ENCODE measurements around the gene PTCD1.

The PTCD1 gene

GRCh38 chr7:99408379-99409191, 30.0 kb downstream of the PTCD1 start, which contains the start of the genes BUD31 and PDAP1:
Gene BUD31, plus strand, starts transcription at chr7:99408969. Its CDS starts 2,124 bp downstream, at chr7:99411093.
Gene PDAP1, minus strand, starts transcription at chr7:99408597. Its CDS starts 49 bp downstream, at chr7:99408548.
- DNase-seq, result peak; percentile 93

- DNase-seq, result peak; percentile 63
Observed at GRCh38 chr7:99407872-99408378, 30.7 kb downstream of the PTCD1 start.

GRCh38 chr7:99406557-99406956, 32.0 kb downstream of the PTCD1 start:
- no peak for DNase-seq

DNA sequence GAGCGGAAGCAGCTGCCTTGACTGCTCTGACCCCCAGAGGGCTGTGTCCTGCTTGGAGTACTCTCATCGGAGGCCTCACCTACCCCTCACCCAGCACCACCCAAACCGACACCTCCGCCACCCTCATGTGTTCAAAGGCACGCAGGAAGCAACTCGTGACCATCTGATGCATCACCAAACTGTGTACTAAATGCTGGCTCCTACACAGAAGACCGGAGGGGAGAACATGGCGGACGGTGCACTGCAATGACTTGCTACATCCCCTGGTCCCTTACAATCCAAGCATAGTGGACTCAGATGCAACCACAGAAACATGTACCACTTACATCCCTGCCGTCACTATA, 33.6 kb downstream of the PTCD1 start:
- DNase-seq, result no peak

DNA sequence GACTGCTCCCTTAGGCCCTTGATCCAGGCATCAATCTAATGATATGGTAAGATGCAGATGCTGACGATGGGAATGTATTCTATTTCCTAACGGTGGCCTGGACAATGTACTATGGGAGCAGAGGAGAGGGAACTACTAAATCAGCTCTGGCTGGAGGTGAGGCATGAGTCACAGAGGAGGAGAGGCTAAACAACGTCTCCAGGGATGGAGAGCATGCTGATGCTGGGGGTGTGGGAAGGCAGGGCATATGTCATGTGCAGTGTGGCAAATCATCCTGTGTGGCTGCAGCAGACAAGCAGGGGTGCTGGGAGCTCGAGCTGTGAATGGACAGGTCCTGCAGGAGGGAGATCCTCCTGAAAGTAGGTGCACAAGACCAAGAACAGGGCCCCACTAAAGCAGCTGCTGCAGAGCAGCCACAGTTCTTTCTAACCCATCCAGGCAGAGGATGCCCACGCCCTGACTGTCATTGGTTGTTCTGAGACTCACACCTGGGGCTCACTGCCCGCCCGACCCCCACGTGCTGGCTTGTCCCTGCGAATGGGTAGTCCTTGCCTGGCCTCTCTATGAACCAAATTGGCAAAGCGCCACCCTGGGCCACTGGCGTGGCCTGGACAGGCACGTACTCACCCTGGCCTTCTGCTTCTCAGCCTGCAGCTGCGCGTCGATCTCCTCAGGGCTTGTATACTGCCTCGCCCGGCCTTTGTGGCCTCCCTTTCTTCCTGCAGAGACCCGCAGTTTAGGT, 34.2 kb downstream of the PTCD1 start:
- DNase-seq, result no peak

GRCh38 chr7:99403764-99404163, 34.8 kb downstream of the PTCD1 start:
- DNase-seq, result no peak

GRCh38 chr7:99402854-99403253, 35.7 kb downstream of the PTCD1 start:
- DNase-seq, result no peak

GRCh38 chr7:99399597-99399996, 39.0 kb downstream of the PTCD1 start:
- no peak for DNase-seq

DNA sequence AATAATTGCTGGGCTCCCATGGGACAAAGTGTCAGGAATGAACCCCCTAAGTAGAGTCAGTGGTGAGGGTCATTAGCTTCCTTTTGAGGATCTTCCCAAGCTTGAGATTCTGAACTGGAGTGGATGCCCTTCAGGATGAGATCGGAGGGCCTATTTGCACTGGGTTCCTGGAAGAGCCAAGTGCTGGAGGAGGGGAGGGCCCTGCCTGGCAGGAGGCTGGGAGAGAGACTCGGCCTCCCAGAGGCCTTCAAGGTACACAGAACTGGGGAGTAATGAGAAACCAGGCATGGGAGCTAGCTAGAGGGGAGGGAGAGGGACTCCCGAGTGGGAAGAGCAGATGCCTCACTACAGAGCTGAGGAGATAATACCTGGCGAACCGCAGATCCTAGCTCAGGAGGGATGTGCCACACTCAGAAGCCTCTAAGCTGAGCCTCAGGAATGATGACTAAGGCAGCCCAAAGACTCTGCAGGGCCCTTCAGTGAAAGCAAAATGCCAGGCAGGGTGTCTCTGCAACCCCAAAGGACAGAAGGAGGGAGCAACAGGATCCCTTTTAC, 39.6 kb downstream of the PTCD1 start:
- DNase-seq, result no peak

GRCh38 chr7:99397297-99397983, 41.2 kb downstream of the PTCD1 start:
- no peak for DNase-seq

DNA sequence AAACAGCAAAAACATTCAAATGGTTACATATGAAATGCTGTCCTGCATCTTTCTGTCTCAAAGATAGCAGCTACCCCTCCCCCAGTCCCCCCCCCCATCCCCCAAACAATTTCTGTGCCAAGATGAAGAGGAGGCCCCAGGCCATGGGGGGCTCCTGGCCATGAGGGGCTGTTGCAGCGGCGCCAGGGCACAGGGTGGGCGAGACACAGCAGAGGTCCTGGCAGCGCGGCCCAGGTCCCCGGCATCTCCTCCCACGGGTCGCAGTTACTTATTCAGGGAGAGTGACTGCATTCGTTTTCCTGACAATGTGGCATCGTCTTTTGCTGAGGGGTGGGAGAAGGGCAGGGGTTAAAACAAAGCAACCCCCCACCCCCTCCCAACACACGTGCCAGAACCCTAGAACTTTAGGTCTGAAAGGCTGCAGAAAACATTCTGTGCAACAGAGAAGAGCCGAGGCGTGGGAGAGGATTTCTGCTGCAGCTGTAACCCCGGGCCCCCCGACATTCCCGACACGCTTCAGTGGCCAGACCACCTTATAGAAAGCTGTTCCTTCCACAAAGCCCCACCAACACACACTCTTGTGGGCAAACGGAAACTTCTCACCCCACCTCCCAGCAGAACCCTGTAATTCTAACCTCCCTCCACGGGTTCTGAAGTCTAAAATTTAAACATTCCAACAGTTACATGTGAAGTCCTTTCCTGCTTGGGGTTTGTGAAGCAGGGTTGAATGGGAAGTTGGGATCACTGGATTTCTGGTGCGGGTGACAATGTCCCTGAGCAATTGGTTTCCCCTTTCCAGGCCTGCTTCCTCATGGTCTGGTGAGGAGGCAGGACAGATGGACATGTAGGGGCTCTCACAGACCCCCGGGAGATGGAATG, 41.9 kb downstream of the PTCD1 start:
- no peak for DNase-seq

GRCh38 chr7:99395616-99396327, 42.8 kb downstream of the PTCD1 start:
- no peak for DNase-seq

DNA sequence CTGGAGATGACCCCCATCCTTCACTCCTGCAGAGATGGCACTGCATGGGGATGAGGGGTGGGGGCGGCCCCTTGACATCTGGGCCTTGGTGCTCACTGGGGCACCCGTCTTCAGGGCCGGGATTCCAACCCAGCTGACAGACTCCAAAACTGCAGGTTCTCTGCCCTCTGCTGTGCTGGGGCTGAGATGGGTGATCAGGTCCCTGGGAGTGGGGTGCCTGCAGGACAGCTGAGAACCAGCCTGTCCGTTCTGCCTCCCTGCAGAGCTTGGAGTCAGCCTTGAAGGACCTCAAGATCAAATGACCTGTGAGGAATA, 44.5 kb downstream of the PTCD1 start:
- DNase-seq, result no peak

DNA sequence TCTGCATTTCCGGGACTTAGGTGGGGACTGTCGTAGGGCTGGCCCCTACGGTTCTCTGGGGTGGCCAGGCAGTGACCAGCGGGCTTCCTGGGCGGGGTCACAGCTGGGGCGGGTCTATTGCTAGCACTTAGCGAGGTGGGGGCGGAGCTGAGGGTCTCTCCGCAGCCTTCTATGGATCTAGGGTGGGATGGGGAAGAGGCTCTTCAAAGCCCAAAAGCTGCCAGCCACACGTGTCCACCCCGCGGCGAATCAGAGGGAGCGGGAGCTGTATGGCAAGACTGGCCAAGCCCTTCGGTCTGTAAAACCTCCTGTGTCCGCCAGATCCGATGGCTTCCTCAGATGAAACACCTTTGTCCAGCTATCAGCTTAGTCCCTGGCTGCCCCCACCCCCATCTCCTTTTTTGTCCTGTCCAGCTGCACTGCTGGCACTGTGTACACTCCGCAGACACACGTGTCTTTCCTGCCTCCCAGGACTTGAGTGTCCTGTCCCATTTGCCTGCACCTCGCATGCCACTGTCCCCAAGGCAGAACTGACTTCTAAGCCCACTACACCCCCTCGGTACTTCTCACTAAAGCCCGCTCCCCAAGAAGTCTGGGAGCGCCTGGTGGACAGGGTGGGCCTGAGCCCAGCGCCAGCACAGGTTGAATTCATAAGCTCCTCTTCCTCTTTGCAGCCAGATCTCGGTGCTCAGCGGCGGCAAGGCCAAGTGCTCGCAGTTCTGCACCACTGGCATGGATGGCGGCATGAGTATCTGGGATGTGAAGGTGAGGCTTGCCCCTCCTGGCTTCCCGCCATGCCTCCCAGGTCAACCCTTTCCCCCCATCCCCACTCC, 45.0 kb downstream of the PTCD1 start:
- DNase-seq, result no peak

GRCh38 chr7:99392659-99393354, 45.8 kb downstream of the PTCD1 start:
- peak; percentile 85 for DNase-seq

DNA sequence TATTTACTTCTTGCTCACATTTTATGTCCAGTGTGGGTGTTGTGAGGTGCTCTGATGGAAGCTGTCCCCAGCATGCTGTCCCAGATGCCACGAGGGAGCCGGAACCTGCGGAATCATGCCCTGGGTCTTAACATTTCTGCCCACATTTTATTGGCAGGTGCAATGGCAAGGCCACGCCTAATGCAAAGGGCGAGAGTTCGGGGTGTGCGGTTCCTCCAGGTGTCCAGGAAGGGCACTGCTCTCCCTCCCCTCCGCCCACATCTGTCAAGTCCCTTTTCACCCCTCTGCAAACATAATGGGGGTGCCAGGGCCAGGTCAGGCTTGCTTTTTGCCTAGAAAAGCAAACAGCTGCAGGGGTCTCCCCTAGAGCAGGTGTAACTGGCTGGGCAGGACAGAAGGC, 46.6 kb downstream of the PTCD1 start:
- no peak for DNase-seq

DNA sequence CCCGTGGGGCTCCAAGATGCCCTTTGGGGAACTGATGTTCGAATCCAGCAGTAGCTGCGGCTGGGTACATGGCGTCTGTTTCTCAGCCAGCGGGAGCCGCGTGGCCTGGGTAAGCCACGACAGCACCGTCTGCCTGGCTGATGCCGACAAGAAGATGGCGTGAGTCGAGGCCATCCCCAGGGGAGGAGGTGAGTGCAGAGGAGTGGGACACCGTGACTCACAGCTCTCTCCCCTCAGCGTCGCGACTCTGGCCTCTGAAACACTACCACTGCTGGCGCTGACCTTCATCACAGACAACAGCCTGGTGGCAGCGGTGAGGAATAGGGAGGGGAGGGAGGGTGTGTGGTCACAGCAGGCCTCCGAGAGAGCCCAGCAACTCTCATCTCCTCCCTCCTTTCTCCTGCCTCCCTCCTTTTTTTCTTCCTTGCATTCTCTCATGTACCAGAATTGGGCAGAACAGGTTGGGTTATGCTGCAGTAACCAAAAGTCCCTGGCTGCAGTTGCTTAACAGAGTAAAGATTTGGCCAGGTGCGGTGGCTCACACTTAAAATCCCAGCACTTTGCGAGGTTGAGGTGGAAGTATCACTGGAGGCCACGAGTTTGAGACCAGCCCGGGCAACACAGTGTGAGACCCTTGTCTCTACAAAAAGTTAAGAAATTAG, 47.5 kb downstream of the PTCD1 start:
- no peak for DNase-seq

- DNase-seq, result no peak
Observed at GRCh38 chr7:99389772-99390171, 48.8 kb downstream of the PTCD1 start.

GRCh38 chr7:99387912-99388311, 50.7 kb downstream of the PTCD1 start:
- no peak for DNase-seq

Measured in activated CD4-positive, alpha-beta T cell treated with anti-CD3 and anti-CD28 coated beads for 48 hours (primary cell).